ELF-1 (cell line): ENCODE results near the gene CHCHD2.
"Not testable (repeated sequence)": the region's sequence is repeated elsewhere in the genome, so short reads cannot be mapped to it uniquely, and the experiment has no call there.

ENCODE experiments used
- DNase-seq: peaks from one replicate; pipeline ENCODE4 v3.0.0-alpha.2; 2016; ENCODE audit warnings: low read depth, low spot score

CHCHD2 gene

DNA sequence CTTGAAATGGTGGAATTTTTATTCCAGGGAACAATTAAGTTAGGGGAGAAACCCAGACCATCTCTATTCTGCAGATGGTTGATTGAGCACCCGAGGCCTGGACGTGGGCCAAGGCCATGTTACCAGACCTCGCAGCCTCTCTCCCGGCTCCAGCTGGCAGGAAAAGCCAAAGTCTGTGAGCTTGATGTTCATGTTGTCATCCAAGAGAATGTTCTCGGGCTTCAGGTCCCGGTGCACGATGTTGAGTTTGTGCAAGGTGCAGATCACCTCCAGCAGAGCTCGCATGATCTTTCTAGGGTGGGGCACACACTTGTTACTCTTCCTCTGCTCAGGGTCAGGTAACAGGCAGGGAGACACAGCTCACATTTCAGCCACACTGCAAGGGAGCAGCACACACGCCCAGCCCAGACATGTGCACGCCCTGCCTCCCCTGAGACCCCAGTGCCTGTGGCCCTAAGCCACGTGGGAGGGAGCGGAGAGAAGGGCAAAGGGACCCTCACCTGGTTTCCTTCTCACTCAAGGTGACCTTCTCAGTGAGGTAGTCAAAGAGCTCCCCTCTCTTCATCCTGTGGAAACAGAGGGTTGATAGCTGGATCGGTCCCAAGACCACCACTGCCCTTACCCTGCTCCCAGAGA, 23.0 kb downstream of the CHCHD2 start:
- DNase-seq: no peak

DNA sequence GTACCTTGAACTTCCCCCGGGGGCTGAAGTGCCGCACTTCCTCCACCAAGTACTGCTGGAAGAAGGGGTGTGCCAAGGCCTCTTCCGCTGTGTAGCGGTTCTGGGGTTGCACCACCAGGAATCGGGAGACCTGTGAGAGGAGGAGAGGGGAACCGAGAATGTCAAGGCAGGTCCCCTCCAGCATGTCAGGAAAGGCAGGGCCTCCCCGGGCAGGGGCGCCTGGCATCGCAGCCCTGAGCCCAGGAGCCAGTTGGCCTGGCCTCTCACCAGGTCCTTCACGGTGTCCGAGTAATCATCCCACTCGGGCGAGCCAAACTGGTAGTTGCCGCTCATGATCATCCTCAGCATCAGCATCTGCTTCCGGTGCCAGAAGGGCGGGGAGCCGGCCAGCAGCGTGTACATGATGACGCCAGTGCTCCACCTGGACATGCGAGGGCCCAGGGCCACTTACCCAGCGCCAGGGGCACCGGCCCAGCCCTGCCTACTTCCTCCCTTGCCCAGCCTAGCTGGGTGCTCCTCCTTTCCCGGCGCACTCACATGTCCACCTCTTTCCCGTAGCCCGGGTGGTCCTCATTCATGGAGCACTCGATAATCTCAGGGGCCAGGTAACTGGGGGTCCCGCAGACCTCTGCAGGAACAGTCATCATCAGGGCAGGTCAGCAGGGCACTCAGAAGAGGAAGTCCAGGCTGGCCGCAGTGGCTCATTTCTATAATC, 24.5 kb downstream of the CHCHD2 start:
- no peak for DNase-seq

DNA sequence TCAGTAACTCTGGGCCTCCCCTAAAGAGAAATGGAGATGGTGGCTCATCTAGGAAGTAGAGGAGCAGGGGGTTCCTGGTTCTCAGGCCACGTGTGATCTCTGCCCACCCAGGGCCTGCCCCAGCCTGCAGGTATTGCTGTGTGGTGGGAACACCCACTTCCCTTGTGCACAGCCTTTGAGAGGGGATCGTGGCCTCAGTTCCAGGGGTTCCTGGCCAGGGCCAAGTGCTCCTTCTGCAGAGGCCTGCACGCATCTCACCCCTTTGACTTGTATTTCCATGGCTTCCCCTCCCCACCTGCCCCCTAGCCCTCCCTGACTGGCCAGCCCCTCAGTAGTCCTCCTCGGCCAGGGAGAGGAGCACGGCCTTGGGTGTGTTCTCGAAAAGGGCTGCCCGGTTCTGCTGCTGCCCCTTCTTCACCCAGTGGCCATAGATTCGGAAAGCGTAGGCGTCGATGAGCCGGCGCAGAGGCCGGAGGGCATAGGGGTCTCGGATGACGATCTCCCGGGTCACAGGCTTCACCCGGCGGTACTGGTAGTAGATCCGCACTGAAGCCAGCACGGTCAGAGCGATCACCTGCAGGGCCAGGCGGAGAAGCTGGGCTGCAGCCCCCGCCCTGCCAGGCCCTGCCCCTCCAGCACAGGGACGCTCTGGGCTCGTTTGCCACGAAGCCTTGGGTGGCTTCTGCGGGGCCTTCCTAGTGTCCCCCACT, 25.4 kb downstream of the CHCHD2 start:
- DNase-seq: not testable (repeated sequence)

DNA sequence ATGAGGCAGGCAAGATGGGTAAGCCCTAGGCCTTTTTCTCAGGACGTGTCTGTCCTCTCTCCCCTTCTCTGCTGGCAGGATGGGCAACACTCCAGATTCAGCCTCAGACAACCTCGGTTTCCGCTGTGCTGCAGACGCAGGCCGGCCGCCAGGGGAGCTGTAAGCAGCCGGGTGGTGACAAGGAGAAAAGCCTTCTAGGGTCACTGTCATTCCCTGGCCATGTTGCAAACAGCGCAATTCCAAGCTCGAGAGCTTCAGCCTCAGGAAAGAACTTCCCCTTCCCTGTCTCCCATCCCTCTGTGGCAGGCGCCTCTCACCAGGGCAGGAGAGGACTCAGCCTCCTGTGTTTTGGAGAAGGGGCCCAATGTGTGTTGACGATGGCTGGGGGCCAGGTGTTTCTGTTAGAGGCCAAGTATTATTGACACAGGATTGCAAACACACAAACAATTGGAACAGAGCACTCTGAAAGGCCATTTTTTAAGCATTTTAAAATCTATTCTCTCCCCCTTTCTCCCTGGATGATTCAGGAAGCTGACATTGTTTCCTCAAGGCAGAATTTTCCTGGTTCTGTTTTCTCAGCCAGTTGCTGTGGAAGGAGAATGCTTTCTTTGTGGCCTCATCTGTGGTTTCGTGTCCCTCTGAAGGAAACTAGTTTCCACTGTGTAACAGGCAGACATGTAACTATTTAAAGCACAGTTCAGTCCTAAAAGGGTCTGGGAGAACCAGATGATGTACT, 26.7 kb downstream of the CHCHD2 start:
- peak; percentile 55 for DNase-seq

DNA sequence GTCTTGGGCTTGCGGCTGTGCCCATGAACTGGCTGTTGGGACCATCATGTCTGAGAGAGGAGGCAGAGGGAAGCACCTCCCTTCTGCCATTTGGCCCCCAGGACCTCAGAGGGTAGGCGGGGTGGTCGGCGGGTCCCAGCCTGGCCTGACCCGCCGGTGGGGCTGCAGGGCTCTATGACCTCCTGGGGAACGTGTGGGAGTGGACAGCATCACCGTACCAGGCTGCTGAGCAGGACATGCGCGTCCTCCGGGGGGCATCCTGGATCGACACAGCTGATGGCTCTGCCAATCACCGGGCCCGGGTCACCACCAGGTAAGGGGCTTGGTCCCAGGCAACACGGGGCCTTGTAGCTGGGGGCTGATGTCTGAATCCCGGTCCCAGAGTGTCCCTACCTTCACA, 28.1 kb downstream of the CHCHD2 start:
- DNase-seq: no peak

DNA sequence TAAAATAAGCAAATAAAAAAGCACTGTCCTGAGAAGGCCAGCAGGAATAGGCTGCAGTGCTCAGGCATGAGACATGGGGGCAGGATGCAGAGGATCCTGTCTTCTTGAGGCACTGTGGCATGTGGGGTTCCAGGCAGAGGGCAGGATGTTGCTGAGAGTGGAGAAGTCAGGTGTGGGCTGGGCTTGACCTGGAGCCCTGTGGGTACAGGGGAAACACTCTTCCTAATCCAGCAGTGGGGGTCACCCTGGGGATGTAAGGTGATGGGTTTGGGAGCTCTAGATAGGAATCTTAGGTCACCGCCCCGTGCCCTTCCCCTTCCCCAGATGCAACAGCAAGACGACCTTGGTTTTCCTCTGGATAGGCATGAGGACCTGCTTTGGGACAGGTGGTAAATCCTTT, 28.6 kb downstream of the CHCHD2 start:
- no peak for DNase-seq

DNA sequence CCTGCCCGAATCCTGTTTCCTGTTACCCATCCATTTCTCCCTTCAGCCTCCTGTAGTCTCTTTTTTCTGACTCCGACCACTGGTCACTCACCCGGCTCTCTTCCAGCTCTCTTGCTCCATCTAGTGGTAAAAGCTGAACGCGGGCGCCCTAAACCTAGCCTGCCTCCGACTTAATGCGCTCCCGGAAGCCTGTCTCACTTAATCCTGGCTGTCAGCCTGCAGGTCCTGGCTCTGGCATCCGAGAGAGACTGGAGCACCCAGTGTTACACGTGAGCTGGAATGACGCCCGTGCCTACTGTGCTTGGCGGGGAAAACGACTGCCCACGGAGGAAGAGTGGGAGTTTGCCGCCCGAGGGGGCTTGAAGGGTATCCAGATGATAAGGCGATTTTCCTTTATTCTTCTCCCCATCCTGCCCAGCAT, 31.9 kb downstream of the CHCHD2 start:
- DNase-seq: peak; percentile 97

DNA sequence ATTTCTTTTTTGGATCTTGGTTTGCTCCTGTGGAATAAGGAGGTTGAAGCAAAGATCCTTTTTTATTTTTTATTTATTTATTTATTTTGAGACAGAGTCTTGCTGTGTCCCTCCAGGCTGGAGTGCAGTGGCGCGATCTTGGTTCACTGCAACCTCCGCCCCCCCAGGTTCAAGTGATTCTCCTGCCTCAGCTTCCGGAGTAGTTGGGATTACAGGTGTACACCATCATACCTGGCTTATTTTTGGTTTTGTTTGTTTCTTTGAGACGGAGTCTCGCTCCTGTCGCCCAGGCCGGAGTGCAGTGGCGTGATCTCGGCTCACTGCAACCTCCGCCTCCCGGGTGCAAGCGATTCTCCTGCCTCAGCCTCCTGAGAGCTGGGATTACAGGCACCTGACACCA, 39.9 kb downstream of the CHCHD2 start:
- DNase-seq: not testable (repeated sequence)

DNA sequence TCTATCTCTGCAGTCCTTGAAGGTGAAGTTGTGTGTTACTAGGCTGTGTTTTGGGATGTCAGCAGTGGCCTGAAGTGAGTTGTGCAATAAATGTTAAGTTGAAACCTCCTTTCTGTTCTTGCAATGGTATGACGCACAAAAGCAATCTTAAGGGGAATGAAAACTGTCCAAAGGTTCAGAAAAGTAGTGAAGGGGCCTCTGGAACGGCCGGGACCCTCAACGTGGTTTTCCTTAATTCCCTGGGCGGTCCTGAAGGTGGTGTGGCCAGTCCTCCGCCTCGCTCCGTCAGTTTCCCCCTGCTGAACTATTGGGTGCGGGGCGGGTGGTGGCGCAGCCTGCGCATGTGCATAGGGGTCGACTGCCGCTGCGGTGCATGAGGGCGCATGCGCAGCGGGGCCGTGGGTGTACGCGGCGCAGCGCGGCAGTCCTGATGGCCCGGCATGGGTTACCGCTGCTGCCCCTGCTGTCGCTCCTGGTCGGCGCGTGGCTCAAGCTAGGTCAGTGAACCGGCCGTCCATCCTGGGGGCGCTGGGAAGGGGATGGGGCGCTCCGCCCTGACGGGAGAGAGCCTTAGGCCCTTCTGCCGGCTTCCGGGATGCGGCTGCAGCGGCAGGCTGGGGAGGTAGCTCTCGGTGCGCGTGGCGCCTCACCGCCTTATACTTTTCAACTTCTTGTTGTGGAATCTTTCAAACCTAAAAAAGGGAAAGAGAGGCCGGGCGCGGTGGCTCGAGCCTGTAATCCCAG, 42.2 kb downstream of the CHCHD2 start, which contains the start of gene SUMF2:
Gene SUMF2, plus strand, starts transcription at position 405 of the 744 bp plus-strand sequence. Its CDS starts 26 bp downstream, at position 431.
- peak; percentile 96 for DNase-seq

DNA sequence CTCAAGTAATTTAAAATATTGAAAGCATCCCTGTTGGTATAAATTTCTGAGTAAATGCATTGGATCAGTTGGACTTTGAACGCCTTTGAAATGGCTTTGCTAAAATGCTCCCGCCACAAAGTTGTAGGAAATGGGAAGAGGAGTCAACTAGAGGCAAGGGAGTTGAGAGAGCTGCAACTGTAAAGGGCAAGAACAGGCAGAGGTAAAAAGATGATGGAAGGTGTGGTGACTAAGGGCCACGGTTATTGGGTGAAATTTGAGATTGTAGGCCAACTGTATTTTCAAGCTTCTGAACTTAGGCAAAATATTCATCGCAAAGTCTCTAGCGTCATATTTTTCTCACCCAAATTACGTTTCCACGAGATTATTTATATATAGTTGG, 42.8 kb downstream of the CHCHD2 start:
- no peak for DNase-seq

DNA sequence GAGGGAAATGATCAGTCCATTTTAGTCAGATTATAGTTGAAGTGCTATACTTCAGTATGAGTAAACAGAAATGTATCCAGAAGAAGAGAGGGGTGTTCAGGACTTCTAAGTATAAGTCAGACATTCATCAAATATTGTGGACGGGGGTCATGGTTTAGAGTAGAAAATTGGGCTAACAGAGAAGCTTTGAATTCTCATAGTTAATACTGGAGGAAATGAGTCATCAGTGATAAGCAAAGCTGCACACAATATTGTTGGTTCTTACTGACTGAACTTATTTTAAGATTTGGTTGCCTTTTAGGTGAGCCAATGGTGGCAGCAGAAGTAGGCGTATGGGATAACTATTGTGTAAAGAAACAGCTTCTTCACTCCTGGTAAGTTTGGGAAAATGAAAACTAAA, 43.9 kb downstream of the CHCHD2 start:
- no peak for DNase-seq

DNA sequence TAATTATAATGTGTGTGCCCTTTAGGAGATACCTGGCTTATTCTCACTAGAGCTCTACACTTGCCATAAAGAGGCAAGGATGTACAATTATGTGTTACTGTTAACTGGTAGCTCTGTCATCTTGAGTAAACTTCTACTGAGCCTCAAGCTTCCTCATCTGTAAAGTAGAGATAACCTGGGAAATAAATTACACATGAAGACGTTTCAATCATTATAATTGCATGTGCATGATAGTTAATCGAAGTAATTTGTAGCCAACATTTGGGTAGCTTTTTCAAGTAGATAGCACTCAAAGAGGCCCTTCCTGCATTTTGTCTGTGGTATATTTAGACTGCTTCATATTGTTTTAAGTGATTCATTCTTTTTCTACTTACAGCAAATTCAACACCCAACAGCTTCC, 52.3 kb downstream of the CHCHD2 start:
- no peak for DNase-seq

DNA sequence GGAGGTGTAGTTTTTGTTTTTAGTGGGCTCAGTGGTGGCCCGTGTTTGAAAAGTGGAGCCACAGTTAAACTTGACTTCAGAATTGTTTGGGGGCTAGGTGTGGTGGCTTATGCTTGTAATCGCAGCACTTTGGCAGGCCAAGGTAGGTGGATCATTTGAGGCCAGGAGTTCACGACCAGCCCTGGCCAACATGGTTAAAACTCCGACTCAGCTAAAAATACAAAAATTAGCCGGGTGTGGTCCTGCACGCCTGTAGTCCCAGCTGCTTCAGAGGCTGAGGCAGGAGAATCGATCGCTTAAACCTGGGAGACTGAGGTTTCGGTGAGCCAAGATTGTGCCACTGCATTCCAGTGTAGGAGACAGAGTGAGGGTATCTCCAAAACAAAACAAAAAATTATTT, 52.9 kb downstream of the CHCHD2 start:
- DNase-seq: no peak
